ENCODE measurements around the gene PBX3. TPM values are rescaled to one million over a fixed set of nuclear protein-coding genes. Genes with fewer than 3 reads are reported as not detected.

Gene PBX3
- total and polyA plus RNA-seq, 2 of the 13 experiments (the other 11 are each of a cell fraction or from before 2014, with no cell fraction given) = 6.0 to 11.2 TPM

DNA sequence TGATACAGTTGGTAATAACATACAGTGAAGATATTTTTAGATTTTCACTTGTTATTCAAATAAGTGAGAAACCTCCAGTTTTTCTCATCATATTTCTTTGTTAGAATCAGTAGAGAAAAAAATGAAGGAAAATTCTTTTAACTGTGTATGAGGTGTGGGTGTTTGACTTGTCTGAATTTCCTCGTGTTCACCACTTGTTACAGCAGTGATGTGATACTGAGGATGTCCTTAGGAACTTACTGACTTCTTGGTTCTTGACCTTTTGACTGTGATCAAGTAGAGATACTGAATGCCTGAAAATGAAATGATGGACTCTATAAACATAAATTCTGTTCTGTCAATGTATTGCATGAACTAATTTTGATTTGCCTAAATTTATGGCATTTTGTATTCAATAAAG is 10.7 kb downstream of the PBX3 start:
- Histone ChIP-seq H3K27ac (ENCODE audit: extremely low read length, insufficient read depth, low read length) (no peak overlapping the region), H3K4me2 (ENCODE audit: low read depth, low read length) (no peak overlapping the region), H3K4me3 (replicated peaks in 1 of 3; ENCODE audit: insufficient read depth in 1 of 3, low read depth in 2 of 3, low read length in 3 of 3) (no peak overlapping the region), H3K4me1 (ENCODE audit: insufficient read depth, low read length) (peaks cover 37% of the 10 kb centered on the region), H3K27me3 (ENCODE audit: control insufficient read depth in 1 of 2, insufficient read depth in 2 of 2, low read length in 2 of 2) (no peaks in the 10 kb centered on the region), H3K79me2 (ENCODE audit: insufficient read depth, low read length) (no peaks in the 10 kb centered on the region), H3K9ac (ENCODE audit: insufficient read depth, low read depth, low read length) (no peak overlapping the region), H2AFZ (ENCODE audit: low read length) (no peak overlapping the region), H3K36me3 (replicated peaks in 1 of 2; ENCODE audit: control insufficient read depth in 1 of 2, insufficient read depth in 2 of 2, low read length in 2 of 2) (no peaks in the 10 kb centered on the region; a peak in 1 of 5 replicates), H4K20me1 (ENCODE audit: insufficient read depth, low read length) (no peaks in the 10 kb centered on the region), H3K9me3 (ENCODE audit: low read length) (no peaks in the 10 kb centered on the region)
- DNase-seq (ENCODE audit: low spot score) (no peak), ATAC-seq (no peak), FAIRE-seq (no peak)
- intact Hi-C loops (cut with micrococcal nuclease; ENCODE audit: unreplicated experiment) (loop anchor here (2.0 kb wide), 1 partner anchor 67 kb away; no protein-coding TSS in a partner anchor), in situ Hi-C loops (cut with HindIII; ENCODE audit: extremely low pct_ligation_motif_present, low pct_unique_long_range_greater_than_20kb) (no loop called here)
- ChIA-PET CTCF (ENCODE audit: low intra/inter-chr PET ratio, low total read pairs) (no interaction called here), POLR2A (interaction anchor here (1.5 kb wide), 1 partner anchor 7 kb away, joined by 5 read pairs; no protein-coding TSS in a partner anchor)
- no TSS peak for BruUV-seq (replicated peaks)
- 86% methylated on average over 1 of the region's 1 CpG for WGBS (ENCODE audit: low lambda C conversion rate)
- TF ChIP-seq, protein P1, sequence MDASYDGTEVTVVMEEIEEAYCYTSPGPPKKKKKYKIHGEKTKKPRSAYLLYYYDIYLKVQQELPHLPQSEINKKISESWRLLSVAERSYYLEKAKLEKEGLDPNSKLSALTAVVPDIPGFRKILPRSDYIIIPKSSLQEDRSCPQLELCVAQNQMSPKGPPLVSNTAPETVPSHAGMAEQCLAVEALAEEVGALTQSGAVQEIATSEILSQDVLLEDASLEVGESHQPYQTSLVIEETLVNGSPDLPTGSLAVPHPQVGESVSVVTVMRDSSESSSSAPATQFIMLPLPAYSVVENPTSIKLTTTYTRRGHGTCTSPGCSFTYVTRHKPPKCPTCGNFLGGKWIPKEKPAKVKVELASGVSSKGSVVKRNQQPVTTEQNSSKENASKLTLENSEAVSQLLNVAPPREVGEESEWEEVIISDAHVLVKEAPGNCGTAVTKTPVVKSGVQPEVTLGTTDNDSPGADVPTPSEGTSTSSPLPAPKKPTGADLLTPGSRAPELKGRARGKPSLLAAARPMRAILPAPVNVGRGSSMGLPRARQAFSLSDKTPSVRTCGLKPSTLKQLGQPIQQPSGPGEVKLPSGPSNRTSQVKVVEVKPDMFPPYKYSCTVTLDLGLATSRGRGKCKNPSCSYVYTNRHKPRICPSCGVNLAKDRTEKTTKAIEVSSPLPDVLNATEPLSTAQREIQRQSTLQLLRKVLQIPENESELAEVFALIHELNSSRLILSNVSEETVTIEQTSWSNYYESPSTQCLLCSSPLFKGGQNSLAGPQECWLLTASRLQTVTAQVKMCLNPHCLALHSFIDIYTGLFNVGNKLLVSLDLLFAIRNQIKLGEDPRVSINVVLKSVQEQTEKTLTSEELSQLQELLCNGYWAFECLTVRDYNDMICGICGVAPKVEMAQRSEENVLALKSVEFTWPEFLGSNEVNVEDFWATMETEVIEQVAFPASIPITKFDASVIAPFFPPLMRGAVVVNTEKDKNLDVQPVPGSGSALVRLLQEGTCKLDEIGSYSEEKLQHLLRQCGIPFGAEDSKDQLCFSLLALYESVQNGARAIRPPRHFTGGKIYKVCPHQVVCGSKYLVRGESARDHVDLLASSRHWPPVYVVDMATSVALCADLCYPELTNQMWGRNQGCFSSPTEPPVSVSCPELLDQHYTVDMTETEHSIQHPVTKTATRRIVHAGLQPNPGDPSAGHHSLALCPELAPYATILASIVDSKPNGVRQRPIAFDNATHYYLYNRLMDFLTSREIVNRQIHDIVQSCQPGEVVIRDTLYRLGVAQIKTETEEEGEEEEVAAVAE (CRISPR knock-in tag; IDR thresholded peaks at IDR 0.05; ENCODE audit: borderline replicate concordance) = no peak
- TF ChIP-seq ZNF136 (CRISPR knock-in tag; IDR thresholded peaks at IDR 0.05; ENCODE audit: low read depth) (no peak), NFE2L1 (CRISPR knock-in tag; IDR thresholded peaks at IDR 0.05; ENCODE audit: borderline replicate concordance) (no peak), ZNF225 (CRISPR knock-in tag; IDR thresholded peaks at IDR 0.05) (no peak)
- TF ChIP-seq, protein P2, sequence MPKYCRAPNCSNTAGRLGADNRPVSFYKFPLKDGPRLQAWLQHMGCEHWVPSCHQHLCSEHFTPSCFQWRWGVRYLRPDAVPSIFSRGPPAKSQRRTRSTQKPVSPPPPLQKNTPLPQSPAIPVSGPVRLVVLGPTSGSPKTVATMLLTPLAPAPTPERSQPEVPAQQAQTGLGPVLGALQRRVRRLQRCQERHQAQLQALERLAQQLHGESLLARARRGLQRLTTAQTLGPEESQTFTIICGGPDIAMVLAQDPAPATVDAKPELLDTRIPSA (CRISPR knock-in tag; IDR thresholded peaks at IDR 0.05; ENCODE audit: borderline replicate concordance) = no peak

All from HepG2 (cell line).